Hepatocyte (in vitro differentiated cells): Measurements from ENCODE around the gene FNIP2. TPM values are rescaled to one million over a fixed set of nuclear protein-coding genes. Genes with fewer than 3 reads are reported as not detected.
"Not testable (repeated sequence)": the region's sequence is repeated elsewhere in the genome, so short reads cannot be mapped to it uniquely, and the experiment has no call there.

ENCODE experiments used
- DNase-seq: peaks from one replicate; pipeline ENCODE4 v3.0.0-alpha.2; 2016; ENCODE audit warnings: low spot score
- H2AFZ ChIP-seq: fragments of 200-600 bp; sonication (generic); 2 replicates; pipeline ENCODE4 v1.6.0; 2016; ENCODE audit warnings: antibody characterized with exemption, mild to moderate bottlenecking
- H3K27ac ChIP-seq: fragments of 200-600 bp; sonication (generic); 2 replicates; pipeline ENCODE4 v1.5.1; 2016; ENCODE audit warnings: mild to moderate bottlenecking
- H3K27me3 ChIP-seq: fragments of 200-600 bp; sonication (generic); 2 replicates; pipeline ENCODE4 v1.6.1; 2016
- H3K36me3 ChIP-seq: fragments of 200-600 bp; sonication (generic); replicated peaks from 2 replicates; pipeline ENCODE4 v1.5.1; 2016; ENCODE audit warnings: low read depth; ENCODE audit not compliant: insufficient read depth
- H3K4me1 ChIP-seq: fragments of 200-600 bp; sonication (generic); 2 replicates; pipeline ENCODE4 v1.5.1; 2016; ENCODE audit warnings: mild to moderate bottlenecking, moderate library complexity; ENCODE audit not compliant: insufficient read depth
- H3K4me2 ChIP-seq: fragments of 200-600 bp; sonication (generic); 2 replicates; pipeline ENCODE4 v1.6.0; 2016
- H3K4me3 ChIP-seq: fragments of 200-600 bp; sonication (generic); 2 replicates; pipeline ENCODE4 v1.5.1; 2016; ENCODE audit warnings: mild to moderate bottlenecking
- H3K79me2 ChIP-seq: fragments of 200-600 bp; sonication (generic); 2 replicates; pipeline ENCODE4 v1.6.0; 2017; ENCODE audit warnings: mild to moderate bottlenecking
- H3K9me2 ChIP-seq: fragments of 200-600 bp; sonication (generic); replicated peaks from 2 replicates; pipeline ENCODE4 v1.6.0; 2017; ENCODE audit warnings: mild to moderate bottlenecking; ENCODE audit not compliant: insufficient read depth
- H3K9me3 ChIP-seq: fragments of 200-600 bp; sonication (generic); 2 replicates; pipeline ENCODE4 v1.5.1; 2016; ENCODE audit warnings: low read depth, mild to moderate bottlenecking
- H4K20me1 ChIP-seq: fragments of 200-600 bp; sonication (generic); 2 replicates; pipeline ENCODE4 v1.6.0; 2016; ENCODE audit warnings: mild to moderate bottlenecking; ENCODE audit not compliant: insufficient read depth, poor library complexity, severe bottlenecking
- EZH2 ChIP-seq: fragments of 200-600 bp; sonication (generic); IDR thresholded peaks from 2 replicates; pipeline ENCODE4 v1.6.1; 2016; ENCODE audit warnings: antibody characterized with exemption, mild to moderate bottlenecking, borderline replicate concordance
- EZH2phosphoT487 ChIP-seq: fragments of 200-600 bp; sonication (generic); IDR thresholded peaks from one replicate; pipeline ENCODE4 v1.6.1; 2018; ENCODE audit warnings: antibody characterized with exemption, mild to moderate bottlenecking, low read depth, moderate library complexity; ENCODE audit not compliant: unreplicated experiment, severe bottlenecking
- WGBS: methylation state at CpG from one replicate; pipeline ENCODE4 v1.1.6; 2016; ENCODE audit warnings: low lambda C conversion rate; ENCODE audit errors: missing lambda C conversion rate; 5-methylcytosine and 5-hydroxymethylcytosine counted together
- polyA plus RNA-seq: library from polyadenylated mRNA; unstranded; fragments of >200 nt; fragmentation: Nextera tagmentation; extraction: Ambion mirVana; gene quantifications from 2 replicates; pipeline ENCODE4 v1.2.1, GENCODE V29; 2016
- total RNA-seq: library from RNA; depleted of rRNA; stranded (reverse); fragments of >200 nt; gene quantifications from 2 replicates; pipeline ENCODE4 v1.2.3, GENCODE V29; 2014
- TF ChIP-seq, protein P1 (sequence below): fragments of 200-600 bp; sonication (generic); IDR thresholded peaks from 2 replicates; pipeline ENCODE4 v1.5.1; 2016; ENCODE audit warnings: antibody characterized with exemption, mild to moderate bottlenecking; ENCODE audit not compliant: poor library complexity

The FNIP2 gene
- total and polyA plus RNA-seq, 2 experiments from 2014 or later = 20.8 to 61.0 TPM

DNA sequence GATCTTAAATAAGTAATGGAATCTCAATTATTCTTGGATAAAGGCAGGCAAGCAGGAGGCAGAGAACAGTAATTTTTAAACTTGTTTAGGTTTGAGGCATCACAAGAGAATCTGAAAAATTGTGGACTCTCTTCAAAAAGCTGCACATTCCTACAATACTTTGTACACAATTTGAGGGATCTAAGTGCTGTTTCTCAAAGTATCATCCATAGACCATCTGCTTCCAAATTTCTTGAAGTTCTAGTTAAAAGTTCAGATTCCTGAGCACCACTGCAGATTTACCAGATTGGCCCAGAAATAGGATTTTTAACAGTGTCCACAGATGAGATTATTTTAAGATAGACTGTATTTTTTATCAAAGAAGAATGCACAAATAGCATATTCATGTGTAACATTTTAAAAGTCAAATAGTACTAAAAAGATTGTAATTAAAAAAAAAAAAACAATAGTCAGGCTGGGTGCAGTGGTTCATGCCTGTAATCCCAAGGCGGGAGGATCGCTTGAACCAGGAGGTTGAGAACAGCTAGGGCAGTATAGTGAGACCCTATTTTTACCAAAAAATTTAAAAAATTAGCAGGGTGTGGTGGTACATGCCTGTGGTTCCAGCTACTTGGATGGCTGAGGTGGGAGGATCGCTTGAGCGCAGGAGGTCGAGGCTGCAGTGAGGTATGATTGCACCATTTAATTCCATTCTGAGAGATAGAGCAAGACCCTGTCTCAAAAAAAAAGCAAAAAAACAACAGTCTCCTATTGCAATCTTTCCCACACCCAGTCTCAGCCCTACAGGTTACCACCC, 14.2 kb upstream of the FNIP2 start:
- H3K79me2 ChIP-seq = no peaks in the 10 kb centered on the region
- no peak overlapping the region for H3K4me2 ChIP-seq
- TF ChIP-seq EZH2phosphoT487 = no peak
- TF ChIP-seq, protein P1, sequence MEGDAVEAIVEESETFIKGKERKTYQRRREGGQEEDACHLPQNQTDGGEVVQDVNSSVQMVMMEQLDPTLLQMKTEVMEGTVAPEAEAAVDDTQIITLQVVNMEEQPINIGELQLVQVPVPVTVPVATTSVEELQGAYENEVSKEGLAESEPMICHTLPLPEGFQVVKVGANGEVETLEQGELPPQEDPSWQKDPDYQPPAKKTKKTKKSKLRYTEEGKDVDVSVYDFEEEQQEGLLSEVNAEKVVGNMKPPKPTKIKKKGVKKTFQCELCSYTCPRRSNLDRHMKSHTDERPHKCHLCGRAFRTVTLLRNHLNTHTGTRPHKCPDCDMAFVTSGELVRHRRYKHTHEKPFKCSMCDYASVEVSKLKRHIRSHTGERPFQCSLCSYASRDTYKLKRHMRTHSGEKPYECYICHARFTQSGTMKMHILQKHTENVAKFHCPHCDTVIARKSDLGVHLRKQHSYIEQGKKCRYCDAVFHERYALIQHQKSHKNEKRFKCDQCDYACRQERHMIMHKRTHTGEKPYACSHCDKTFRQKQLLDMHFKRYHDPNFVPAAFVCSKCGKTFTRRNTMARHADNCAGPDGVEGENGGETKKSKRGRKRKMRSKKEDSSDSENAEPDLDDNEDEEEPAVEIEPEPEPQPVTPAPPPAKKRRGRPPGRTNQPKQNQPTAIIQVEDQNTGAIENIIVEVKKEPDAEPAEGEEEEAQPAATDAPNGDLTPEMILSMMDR = no peak
- no peak for TF ChIP-seq EZH2
- no peaks in the 10 kb centered on the region for H3K27me3 ChIP-seq
- no peak overlapping the region for H3K4me3 ChIP-seq
- H3K9me2 ChIP-seq = no peaks in the 10 kb centered on the region
- H4K20me1 ChIP-seq = no peaks in the 10 kb centered on the region
- no peak for DNase-seq
- 97% methylated on average over 5 of the region's 5 CpGs for WGBS
- no peak overlapping the region for H2AFZ ChIP-seq
- H3K36me3 ChIP-seq = no peaks in the 10 kb centered on the region
- H3K27ac ChIP-seq = no peak overlapping the region
- H3K9me3 ChIP-seq = no peaks in the 10 kb centered on the region
- no peaks in the 10 kb centered on the region for H3K4me1 ChIP-seq

DNA sequence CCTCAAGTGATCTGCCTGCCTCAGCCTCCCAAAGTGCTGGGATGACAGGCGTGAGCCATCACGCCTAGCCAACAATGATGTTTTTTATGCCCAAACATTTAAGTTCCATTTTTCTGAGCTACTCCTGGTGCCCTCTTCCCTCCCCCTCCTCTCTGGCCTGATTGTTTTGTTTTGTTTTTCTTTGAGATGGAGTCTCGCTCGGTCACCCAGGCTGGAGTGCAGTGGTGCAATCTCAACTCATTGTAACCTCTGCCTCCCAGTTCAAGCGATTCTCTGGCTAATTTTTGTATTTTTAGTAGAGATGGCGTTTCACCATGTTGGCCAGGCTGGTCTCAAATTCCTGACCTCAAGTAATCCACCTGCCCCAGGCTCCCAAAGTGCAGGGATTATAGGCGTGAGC, 13.0 kb upstream of the FNIP2 start:
- 92% methylated on average over 7 of the region's 7 CpGs for WGBS
- not testable (repeated sequence) for H3K9me3 ChIP-seq, H3K27me3 ChIP-seq, H3K79me2 ChIP-seq, H3K4me2 ChIP-seq, H4K20me1 ChIP-seq, H3K4me1 ChIP-seq, H3K27ac ChIP-seq, DNase-seq, H3K9me2 ChIP-seq, H3K36me3 ChIP-seq, H3K4me3 ChIP-seq, H2AFZ ChIP-seq

DNA sequence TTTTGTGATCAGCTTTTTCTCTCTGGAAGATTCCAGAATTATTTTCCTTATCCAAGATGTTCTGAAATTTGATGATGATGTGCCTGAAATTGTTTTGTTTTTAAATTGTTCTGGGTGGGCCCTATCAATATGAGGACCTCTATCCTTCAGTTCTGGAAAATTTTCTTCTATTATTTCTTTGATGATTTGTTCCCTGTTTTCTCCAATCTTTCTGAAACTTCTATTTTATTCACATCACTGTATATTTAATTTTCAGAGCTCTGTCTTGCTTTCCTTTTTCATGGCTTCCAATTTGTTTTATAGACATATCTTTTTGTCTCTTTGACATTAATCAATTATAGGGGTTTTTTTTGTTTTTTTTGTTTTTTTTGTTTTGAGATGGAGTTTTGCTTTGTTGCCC, 12.2 kb upstream of the FNIP2 start:
- Histone ChIP-seq H3K27me3 (no peaks in the 10 kb centered on the region), H4K20me1 (no peaks in the 10 kb centered on the region), H3K9me3 (no peaks in the 10 kb centered on the region), H3K4me1 (no peaks in the 10 kb centered on the region), H3K4me3 (no peak overlapping the region), H3K27ac (no peak overlapping the region), H3K79me2 (no peaks in the 10 kb centered on the region), H2AFZ (no peak overlapping the region), H3K9me2 (no peaks in the 10 kb centered on the region), H3K36me3 (no peaks in the 10 kb centered on the region), H3K4me2 (no peak overlapping the region)
- TF ChIP-seq EZH2 (no peak), EZH2phosphoT487 (no peak)
- TF ChIP-seq, protein P1 = no peak
- no peak for DNase-seq

DNA sequence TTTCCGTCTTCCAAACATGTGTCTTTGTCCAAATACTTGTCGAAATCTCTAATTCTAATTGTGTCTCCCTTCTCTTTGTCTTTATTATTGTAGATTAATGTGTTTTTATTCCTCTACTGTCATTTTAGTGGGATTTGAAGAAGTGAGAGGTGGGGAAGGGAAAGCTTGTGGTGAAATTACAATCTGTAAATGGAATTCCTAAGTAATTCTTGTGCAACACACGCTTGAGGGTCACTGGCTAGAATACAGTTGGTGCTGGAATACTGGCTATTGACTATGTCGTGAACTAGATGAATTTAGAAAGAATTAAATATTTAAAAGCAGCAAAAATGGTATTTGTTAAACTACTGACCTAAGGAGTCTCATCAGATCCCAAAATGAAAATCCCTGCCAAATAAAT, 10.7 kb upstream of the FNIP2 start:
- Histone ChIP-seq H2AFZ (no peak overlapping the region), H4K20me1 (no peaks in the 10 kb centered on the region), H3K27me3 (no peaks in the 10 kb centered on the region), H3K27ac (no peak overlapping the region), H3K9me2 (no peaks in the 10 kb centered on the region), H3K4me3 (no peak overlapping the region), H3K4me2 (no peak overlapping the region), H3K4me1 (no peaks in the 10 kb centered on the region), H3K36me3 (no peaks in the 10 kb centered on the region), H3K9me3 (no peaks in the 10 kb centered on the region), H3K79me2 (no peaks in the 10 kb centered on the region)
- no peak for DNase-seq
- no peak for TF ChIP-seq EZH2
- TF ChIP-seq, protein P1 = no peak
- no peak for TF ChIP-seq EZH2phosphoT487
- WGBS = 71% methylated on average over 4 of the region's 4 CpGs
